Measurements from ENCODE around the gene PHRF1.

PHRF1 gene

GRCh38 chr11:612201-612960 lies 36.1 kb downstream of the PHRF1 start:
- TF ChIP-seq CTCF (IDR thresholded peaks at IDR 0.05; ENCODE audit: insufficient read depth, low read length, poor library complexity, severe bottlenecking): peak; percentile 24
- no peak for DNase-seq (ENCODE audit: extremely low read depth, insufficient read length)
- no peak overlapping the region for H3K4me3 ChIP-seq (replicated peaks; ENCODE audit: low read depth, low read length)
- peaks cover 44% of the 10 kb centered on the region for H3K36me3 ChIP-seq (ENCODE audit: control insufficient read depth, insufficient read depth, low read length)
- no peaks in the 10 kb centered on the region for H3K27me3 ChIP-seq (replicated peaks; ENCODE audit: control insufficient read depth, insufficient read depth, low read length)

DNA sequence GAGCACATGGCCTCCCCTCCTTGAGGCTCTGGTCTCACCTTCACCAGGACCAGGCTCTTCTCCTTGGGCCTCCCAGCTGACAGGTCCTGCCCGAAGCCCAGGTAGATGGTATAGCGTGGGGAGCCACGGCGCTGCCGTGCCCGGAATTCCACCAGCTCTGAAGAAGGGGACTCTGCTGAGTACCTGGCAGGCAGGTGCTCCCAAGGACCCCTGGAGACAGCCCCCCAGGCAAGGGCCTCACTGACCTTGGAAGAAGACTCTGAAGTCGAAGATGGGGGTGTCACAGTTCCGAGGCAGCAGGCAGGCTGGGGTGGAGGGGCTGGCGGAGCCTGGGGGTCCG lies 36.7 kb downstream of the PHRF1 start:
- no peak for DNase-seq (ENCODE audit: extremely low read depth, insufficient read length)
- no peak for TF ChIP-seq CTCF (IDR thresholded peaks at IDR 0.05; ENCODE audit: insufficient read depth, low read length, poor library complexity, severe bottlenecking)
- Histone ChIP-seq H3K36me3 (ENCODE audit: control insufficient read depth, insufficient read depth, low read length) (peaks cover 44% of the 10 kb centered on the region), H3K4me3 (replicated peaks; ENCODE audit: low read depth, low read length) (no peak overlapping the region), H3K27me3 (replicated peaks; ENCODE audit: control insufficient read depth, insufficient read depth, low read length) (no peaks in the 10 kb centered on the region)

GRCh38 chr11:613369-613968 lies 37.2 kb downstream of the PHRF1 start:
- Histone ChIP-seq H3K36me3 (ENCODE audit: control insufficient read depth, insufficient read depth, low read length) (peaks cover 41% of the 10 kb centered on the region), H3K4me3 (replicated peaks; ENCODE audit: low read depth, low read length) (peak overlapping the region; percentile 100), H3K27me3 (replicated peaks; ENCODE audit: control insufficient read depth, insufficient read depth, low read length) (no peaks in the 10 kb centered on the region)
- no peak for TF ChIP-seq CTCF (IDR thresholded peaks at IDR 0.05; ENCODE audit: insufficient read depth, low read length, poor library complexity, severe bottlenecking)
- peak; percentile 79 for DNase-seq (ENCODE audit: extremely low read depth, insufficient read length)

DNA sequence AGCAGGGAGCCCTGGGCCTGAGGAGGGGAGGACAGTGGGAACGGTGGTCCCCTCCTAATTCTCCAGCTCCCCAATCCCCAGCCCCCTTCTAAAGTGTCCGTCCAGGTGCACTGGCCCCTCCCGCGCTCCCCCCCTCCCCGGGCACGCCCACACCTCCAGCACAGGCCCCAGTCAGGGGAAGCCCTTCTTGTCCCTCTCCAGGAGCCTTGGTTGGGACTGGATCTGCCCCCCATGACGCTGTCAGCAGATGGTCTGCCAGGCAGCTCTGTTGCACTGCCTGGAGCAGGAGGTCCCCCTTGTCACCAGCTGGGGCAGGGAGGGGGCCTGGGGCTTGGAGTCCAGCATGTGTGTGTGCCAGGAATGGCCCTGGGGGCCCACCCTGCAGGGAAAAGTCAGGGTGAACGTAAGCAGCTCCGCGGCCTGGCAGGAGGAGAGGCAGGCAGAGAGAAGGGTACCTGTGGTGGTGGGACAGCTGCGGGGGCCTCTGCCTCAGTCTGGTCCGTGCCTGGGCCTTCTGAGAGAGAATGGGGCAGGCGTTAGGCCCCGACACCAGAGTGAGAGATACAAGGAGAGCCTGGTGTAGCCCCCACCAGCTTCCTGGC lies 37.9 kb downstream of the PHRF1 start:
- H3K4me3 ChIP-seq (replicated peaks; ENCODE audit: low read depth, low read length): peak overlapping the region; percentile 100
- no peak for TF ChIP-seq CTCF (IDR thresholded peaks at IDR 0.05; ENCODE audit: insufficient read depth, low read length, poor library complexity, severe bottlenecking)
- no peaks in the 10 kb centered on the region for H3K27me3 ChIP-seq (replicated peaks; ENCODE audit: control insufficient read depth, insufficient read depth, low read length)
- peaks cover 41% of the 10 kb centered on the region for H3K36me3 ChIP-seq (ENCODE audit: control insufficient read depth, insufficient read depth, low read length)
- no peak for DNase-seq (ENCODE audit: extremely low read depth, insufficient read length)

DNA sequence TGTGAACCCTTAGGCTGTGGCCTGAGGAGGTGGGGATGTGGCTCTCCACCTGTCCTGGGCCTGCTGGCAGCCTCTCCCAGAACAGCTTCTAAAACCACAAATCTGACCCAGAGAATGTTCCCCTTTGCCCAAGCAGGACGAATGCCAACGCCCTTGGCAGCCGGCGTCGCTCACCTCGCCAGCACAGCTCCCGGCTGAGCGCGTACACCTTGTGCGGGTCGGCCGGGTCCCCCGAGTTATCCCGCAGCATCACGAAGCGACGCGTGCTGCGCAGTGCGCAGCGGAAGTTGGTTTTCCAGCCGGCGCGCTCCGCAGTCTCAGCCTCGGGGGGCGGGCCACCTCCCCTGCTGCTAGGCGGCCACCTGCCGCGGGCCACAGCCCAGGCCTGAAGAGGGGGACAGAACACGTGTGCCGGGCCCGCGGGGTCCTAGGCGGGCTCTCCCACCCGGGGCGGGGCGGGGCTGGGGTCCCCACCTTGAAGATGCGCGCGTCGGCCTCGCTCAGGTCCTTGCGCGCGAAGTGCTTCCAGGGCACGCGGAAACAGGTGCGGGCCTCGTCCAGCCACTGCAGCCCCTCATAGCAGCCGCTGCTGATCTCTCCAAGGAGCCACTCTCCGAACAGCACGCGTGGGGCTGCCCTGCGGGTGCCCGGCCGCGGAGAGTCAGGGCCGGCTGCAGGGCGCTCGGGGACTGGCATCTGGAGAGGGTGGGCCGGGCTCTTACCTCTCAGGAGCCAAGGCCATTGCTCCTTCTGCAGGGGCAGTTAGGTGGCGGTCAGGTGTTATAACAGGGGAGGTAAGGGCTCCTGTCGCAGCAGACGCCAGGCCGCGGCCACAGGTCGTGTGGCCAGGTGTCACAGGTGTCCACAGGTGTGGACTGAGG lies 38.6 kb downstream of the PHRF1 start:
- TF ChIP-seq CTCF (IDR thresholded peaks at IDR 0.05; ENCODE audit: insufficient read depth, low read length, poor library complexity, severe bottlenecking): no peak
- peak overlapping the region; percentile 100 for H3K4me3 ChIP-seq (replicated peaks; ENCODE audit: low read depth, low read length)
- DNase-seq (ENCODE audit: extremely low read depth, insufficient read length): peak; percentile 57
- no peaks in the 10 kb centered on the region for H3K27me3 ChIP-seq (replicated peaks; ENCODE audit: control insufficient read depth, insufficient read depth, low read length)
- H3K36me3 ChIP-seq (ENCODE audit: control insufficient read depth, insufficient read depth, low read length): peaks cover 37% of the 10 kb centered on the region
